GM12892 (cell line): ENCODE data around the gene TMEM222.

Experiments
- POLR2A ChIP-seq: IDR thresholded peaks from 2 replicates; pipeline ENCODE4 v1.6.1; 2011; ENCODE audit warnings: low read depth, low read length, control low read depth
- POLR2AphosphoS5 ChIP-seq: IDR thresholded peaks from 2 replicates; pipeline ENCODE4 v1.6.1; 2011; ENCODE audit warnings: low read depth, low read length, control low read depth

DNA sequence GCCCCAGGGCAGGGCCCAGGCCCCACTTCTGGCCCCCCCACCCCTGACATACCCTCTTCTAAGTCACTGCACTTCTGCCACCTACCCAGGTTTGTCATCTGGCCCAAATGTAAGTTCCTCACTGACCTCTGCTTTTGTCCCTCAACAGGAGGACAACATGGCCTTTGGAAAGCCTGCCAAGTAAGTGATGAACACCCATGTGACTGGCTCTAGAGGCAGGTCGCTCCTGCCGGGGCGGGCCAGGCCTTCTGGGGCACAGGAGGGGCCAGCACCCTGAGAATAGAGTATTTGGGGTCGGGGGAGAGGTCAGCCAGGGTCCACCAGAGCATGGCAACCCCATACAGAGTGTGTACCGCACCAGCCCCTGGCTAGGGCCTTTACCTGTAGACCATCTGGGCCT is 10.0 kb downstream of the TMEM222 start:
- TF ChIP-seq POLR2A (no peak), POLR2AphosphoS5 (no peak)
